Activated CD8-positive, alpha-beta memory T cell treated with anti-CD3 and anti-CD28 coated beads, Interleukin-2, amount 50 U/mL, for 48 hours (primary cell): Measurements from ENCODE around the gene CADM4.
A peak's percentile ranks its signal among the peaks of the same experiment; 100 is the strongest.
"Not testable (repeated sequence)": the region's sequence is repeated elsewhere in the genome, so short reads cannot be mapped to it uniquely, and the experiment has no call there.

ENCODE experiments used
- DNase-seq: peaks from one replicate; pipeline ENCODE4 v3.0.0-alpha.2; 2020

Gene CADM4

GRCh38 chr19:43662487-43662886, 22.8 kb upstream of the CADM4 start:
- no peak for DNase-seq

GRCh38 chr19:43660971-43661360, 21.3 kb upstream of the CADM4 start:
- DNase-seq: no peak

DNA sequence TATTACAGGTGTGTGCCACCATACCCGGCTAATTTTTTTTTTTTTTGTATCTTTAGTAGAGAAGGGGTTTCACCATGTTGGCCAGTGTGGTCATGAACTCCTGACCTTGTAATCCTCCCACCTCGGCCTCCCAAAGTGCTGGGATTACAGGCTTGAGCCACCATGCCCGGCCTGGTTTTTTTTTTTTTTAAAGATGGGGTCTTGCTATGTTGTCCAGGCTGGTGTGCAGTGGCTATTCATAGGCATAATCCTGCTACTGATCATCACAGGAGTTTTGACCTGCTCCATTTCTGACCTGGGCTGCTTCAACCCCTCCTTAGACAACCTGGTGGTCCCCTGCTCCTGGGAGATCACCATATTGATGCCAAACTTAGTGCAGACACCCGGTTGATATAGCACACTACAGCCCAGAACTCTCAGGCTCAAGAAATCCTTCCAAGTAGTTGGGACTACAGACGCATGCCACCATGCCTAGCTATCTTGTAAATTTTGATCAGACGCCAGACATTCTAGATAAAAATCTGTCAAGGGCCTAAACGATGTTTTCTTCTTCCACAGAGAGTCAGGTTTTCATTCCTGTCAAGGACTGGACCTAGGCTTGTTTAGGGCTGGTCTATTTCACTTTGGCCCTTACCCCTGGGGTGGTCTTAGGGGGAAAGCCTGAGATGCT, 20.8 kb upstream of the CADM4 start:
- DNase-seq: no peak

DNA sequence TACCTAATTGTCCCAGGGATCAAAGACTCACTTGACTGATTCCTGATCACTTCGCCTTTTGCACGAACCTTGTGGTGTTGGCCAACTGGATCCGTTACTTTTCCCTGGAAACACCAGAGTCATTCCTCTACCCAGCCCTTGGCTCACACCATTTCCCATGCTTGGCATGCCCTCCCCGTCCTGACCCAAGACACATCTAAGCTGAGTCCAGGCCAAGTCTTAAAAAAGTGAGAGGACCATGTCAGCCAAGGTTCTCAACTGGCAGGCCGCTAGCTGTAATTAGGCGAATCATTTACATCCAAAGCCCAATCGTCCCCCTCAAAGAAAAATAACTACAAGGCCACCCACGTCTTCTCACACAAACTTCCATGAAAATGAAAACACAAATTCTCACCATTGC, 18.8 kb upstream of the CADM4 start:
- no peak for DNase-seq

GRCh38 chr19:43658001-43658400, 18.4 kb upstream of the CADM4 start:
- DNase-seq: no peak

DNA sequence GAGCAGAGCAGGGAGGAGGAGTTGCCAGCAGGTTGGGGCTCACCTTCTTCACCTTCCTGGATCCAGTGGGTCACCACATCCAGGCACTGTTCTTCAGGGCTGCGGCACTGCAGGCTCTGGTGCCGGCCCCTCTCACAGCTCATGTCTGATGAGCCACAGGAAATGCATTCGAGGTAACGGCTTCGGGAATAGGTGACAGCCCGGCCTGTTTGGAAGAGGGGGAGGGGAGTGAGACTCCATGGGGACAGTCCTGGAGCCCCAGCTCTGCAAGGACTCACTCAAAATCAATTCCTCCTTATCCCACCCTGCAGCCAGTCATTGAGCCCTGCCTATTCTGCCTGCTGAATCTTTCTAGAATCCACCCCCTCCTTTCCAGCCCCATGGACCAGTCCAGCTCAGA, 16.8 kb upstream of the CADM4 start:
- DNase-seq: no peak

DNA sequence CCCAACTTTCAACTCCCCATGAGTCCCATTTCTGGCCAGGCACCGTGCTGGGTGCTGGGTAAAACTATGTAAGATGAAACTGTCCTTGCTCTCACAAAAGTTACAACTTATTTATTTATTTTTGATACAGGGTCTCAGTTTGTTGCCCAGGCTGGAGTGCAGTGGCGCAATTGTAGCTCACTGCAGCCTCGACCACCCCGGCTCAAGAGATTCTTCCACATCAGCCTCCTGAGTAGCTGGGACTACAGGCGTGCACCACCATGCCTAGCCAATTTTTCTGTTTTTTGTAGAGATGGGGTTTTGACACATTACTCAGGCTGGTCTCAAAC, 12.9 kb upstream of the CADM4 start:
- DNase-seq: no peak

- peak; percentile 57 for DNase-seq
Measured at GRCh38 chr19:43651758-43652545, 12.3 kb upstream of the CADM4 start.

DNA sequence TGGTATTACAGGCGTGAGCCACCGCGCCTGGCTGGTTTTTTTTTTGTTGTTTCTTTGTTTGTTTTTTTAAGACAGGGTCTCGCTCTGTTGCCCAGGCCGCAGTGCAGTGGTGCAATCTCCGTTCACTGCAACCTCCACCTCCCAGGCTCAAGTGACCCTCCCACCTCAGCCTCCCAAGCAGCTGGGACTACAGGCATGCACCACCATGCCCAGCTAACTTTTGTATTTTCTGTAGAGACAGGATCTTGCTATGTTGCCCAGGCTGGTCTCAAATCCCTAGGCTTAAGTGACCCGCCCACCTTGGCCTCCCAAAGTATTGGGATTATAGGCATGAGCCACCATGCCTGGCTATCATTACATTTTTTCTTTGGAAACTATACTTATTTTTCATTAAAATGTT, 10.6 kb upstream of the CADM4 start:
- DNase-seq: not testable (repeated sequence)

- DNase-seq: no peak
Measured at GRCh38 chr19:43649514-43649913, 9.9 kb upstream of the CADM4 start.

DNA sequence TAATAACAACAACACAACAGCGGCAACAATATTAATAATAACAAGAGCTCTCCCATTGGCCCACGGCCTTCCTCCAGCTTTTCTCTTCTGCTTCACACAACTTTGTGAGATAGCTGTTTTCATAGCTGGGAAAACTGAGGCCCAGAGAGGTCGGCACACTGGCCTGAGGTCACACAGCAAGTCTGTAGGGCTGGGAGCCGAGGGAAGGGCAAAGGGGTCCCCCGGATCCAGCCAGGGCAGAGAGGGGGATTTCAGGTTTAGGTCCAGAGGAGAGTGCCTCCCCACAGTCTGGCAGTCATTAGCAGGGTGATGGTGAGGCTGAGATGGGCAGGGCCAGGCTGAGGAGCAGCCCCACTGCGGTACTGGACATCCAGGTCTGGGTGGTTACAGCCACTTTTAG, 9.0 kb upstream of the CADM4 start:
- no peak for DNase-seq

GRCh38 chr19:43644181-43644580, 4.5 kb upstream of the CADM4 start:
- no peak for DNase-seq

- no peak for DNase-seq
Measured at GRCh38 chr19:43643326-43643725, 3.7 kb upstream of the CADM4 start.

- DNase-seq: no peak
Measured at GRCh38 chr19:43642531-43642930, 2.9 kb upstream of the CADM4 start.

- DNase-seq: no peak
Measured at GRCh38 chr19:43641333-43641732, 1.7 kb upstream of the CADM4 start.

DNA sequence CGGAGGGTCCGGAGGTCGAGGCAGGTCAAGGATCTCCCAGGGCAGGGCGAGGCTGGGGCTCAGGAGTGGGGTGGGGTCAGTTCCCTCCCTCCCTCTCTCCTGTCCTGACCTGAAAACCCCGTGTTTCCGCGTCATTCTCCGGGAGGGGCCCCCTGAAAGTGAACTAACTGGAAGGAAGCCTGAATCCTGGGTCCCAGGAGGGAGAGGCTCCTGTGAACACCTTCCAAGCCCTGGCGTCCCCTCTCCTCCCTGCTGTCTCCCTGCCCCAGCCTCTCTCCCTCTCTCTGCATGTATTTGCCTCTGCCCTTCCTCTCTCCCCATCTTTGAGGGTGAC, 741 bp upstream of the CADM4 start:
- no peak for DNase-seq

DNA sequence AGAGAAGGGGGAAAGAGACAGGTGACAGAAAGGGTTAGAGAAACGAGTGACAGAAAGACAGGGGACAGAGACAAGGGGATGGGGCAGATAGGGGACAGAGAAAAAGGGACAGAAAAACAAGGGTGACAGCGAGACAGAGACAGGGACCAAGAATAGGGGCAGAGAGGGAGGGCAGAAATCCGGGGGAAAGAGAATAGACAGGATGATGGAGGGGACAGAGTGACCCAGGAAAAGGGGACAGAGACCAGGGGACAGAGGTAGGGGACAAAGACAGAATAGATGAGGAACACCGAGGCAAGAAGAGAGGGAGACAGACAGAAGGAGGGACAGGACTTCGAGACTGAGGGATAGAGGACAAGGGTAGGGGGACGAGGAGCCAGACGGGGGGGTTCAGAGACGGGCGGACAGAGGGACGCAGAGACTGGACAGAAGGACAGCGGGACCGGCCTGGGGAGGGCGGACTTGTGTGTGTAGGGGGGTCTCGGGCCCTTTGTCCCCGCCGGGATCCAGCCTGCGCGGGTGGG, 593 bp downstream of the CADM4 start:
- no peak for DNase-seq

DNA sequence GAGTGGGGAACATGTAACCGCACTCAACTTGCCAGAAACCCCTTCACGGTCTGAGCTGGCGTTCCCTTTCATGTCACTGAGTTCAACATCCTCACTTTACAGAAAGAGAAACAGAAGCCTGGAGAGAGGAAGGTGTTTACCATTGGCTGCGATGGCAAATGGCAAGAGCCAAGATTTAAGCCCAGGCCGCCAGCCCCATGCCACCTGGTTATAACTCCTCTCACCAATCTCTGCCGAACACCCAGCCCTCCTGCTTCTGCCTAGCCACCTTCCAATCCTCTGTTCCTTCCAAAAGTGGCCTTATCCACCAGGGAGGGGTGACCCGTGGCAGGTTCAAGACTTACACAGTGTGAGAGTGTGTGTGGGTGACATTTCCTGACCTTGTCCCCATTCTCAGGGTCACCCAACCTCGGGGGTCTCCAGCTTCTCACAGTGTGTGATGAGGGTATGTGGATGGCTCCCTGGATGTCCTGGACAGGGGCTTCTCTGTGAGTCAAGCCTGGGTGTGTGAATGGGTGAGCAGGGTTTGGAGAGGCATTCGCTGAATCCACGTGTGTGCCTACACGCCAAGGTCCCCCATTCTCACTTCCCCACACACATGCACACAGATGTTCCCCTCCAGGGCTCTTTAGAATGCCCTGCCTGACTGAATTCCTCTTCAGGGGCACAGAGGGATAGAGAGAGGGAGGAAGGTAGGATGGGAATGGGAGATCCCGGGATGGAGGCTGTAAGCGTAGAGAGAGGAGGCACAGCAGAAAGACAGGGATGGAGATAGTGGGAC, 1.2 kb downstream of the CADM4 start:
- DNase-seq: no peak

DNA sequence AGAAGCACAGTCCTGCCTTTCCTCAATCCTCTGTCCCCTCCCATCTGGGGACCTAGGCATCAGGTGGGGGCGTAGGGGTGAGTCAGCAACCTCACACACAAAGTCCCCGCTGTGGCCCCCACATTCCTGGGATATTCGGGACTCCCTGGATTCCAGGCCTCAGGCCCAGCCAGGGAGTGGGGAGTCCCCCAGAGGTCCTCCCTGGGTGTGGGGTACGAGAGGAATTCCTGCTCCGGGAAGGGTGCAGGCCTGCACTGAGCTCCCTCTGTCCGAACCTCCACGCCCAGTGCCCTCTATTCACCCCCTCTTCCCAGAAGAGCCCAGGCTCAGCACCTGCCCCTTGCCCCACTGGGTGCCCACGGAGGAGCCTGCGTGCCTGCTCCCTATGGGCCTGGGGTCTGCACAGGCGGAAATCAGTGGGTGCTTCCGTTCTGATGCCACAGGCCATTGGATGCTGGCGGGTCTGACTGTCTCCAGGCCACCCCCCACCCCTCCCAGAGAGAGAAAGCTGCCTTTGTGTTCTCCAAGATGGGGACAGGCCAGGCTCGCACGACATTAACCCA, 3.4 kb downstream of the CADM4 start:
- no peak for DNase-seq

DNA sequence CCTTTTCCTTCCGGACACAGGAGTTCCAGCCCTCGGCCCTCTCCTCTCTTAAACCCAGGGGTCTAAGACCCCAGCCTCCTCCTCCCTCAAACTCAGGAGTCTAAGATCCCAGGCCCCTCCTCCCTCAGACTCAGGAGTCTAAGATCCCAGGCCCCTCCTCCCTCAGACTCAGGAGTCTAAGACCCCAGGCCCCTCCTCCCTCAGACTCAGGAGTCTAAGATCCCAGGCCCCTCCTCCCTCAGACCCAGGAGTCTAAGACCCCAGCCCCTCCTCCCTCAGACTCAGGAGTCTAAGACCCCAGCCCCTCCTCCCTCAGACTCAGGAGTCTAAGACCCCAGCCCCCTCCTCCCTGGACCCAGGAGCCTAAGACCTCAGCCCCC, 4.1 kb downstream of the CADM4 start:
- DNase-seq: not testable (repeated sequence)

DNA sequence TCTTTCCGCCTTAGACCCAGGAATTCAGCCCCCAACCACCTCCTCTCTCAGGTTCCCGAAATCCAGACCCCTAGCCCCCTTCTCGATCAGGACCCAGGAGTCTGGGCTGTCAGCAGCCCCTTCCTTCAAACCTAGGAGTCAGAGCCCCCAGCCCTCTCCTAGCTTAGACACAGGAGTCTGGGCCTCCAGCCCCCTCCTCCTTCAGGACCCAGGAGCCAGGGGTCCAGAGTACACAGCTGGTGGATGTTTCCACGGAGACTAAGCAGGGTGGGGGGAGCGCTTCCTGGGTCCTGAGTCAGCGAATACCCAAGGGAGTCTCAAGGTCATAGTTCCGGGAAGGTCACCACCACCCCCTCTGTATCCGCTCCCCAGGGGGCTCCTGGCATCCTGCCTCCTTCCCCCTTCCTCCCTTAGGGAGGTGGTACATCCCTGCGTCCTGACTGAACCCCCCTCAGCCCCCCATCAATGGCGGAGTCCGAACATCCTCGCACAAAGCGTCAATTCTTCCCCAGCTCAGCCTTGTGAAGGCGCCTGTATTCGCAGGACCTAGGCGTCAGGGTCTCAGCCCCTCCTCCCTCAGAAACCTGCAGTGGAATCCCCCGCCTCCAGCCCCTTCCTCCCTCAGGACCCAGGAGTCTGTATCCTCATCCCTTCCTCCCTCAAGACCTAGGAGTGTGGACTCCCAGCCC, 4.6 kb downstream of the CADM4 start:
- no peak for DNase-seq

GRCh38 chr19:43634506-43634871, 5.2 kb downstream of the CADM4 start:
- no peak for DNase-seq

GRCh38 chr19:43634068-43634467, 5.6 kb downstream of the CADM4 start:
- DNase-seq: no peak
